DND-41 (cell line): ENCODE data around the gene MAML3.

Source experiments
- ATAC-seq: fragments of 200-7000 bp; cut with Tn5 transposase; 3 replicates; pipeline ENCODE4 v1.9.1; 2021; ENCODE audit warnings: low read depth; ENCODE audit not compliant: insufficient read depth
- DNase-seq: peaks from one replicate; pipeline ENCODE4 v3.0.0-alpha.2; 2020
- H2AFZ ChIP-seq: 2 replicates; pipeline ENCODE4 v1.6.0; 2012; ENCODE audit warnings: low read depth, low read length
- H3K27ac ChIP-seq: 2 replicates; pipeline ENCODE4 v1.5.1; 2012; ENCODE audit warnings: low read length, inconsistent platforms
- H3K27me3 ChIP-seq: fragments of 200-600 bp; sonication (generic); 2 replicates; pipeline ENCODE4 v1.6.0; 2012; ENCODE audit warnings: low read length, mild to moderate bottlenecking, inconsistent platforms; ENCODE audit not compliant: insufficient read depth, poor library complexity
- H3K36me3 ChIP-seq: 2 replicates; pipeline ENCODE4 v1.5.1; 2012; ENCODE audit warnings: low read length, inconsistent platforms; ENCODE audit not compliant: insufficient read depth
- H3K4me1 ChIP-seq: 2 replicates; pipeline ENCODE4 v1.5.1; 2012; ENCODE audit warnings: mild to moderate bottlenecking, low read length; ENCODE audit not compliant: insufficient read depth
- H3K4me2 ChIP-seq: 2 replicates; pipeline ENCODE4 v1.6.0; 2012; ENCODE audit warnings: mild to moderate bottlenecking, moderate library complexity, low read length, inconsistent platforms; ENCODE audit not compliant: insufficient read depth
- H3K4me3 ChIP-seq, 2 experiments: fragments of 200-600 bp in 1 of 2; shearing (Covaris generic) in 1 of 2; 2 replicates each; pipeline ENCODE4 v1.5.1; 2012 to 2016; ENCODE audit warnings: inconsistent platforms in 2 of 2, low read length in 2 of 2, mild to moderate bottlenecking in 2 of 2, low read depth in 1 of 2, moderate library complexity in 1 of 2
- H3K79me2 ChIP-seq: 2 replicates; pipeline ENCODE4 v1.6.0; 2012; ENCODE audit warnings: low read length, inconsistent platforms; ENCODE audit not compliant: insufficient read depth
- H3K9ac ChIP-seq: 2 replicates; pipeline ENCODE4 v1.6.0; 2012; ENCODE audit warnings: low read depth, mild to moderate bottlenecking, inconsistent platforms, low read length, moderate library complexity
- H3K9me3 ChIP-seq: 2 replicates; pipeline ENCODE4 v1.5.1; 2012; ENCODE audit warnings: low read length, moderate library complexity, mild to moderate bottlenecking, inconsistent platforms; ENCODE audit not compliant: insufficient read depth, severe bottlenecking
- H4K20me1 ChIP-seq: 2 replicates; pipeline ENCODE4 v1.6.0; 2012; ENCODE audit warnings: low read length; ENCODE audit not compliant: insufficient read depth
- CTCF ChIP-seq: IDR thresholded peaks from 2 replicates; pipeline ENCODE4 v1.5.1; 2012; ENCODE audit warnings: borderline replicate concordance, low read length, moderate library complexity, mild to moderate bottlenecking; ENCODE audit not compliant: poor library complexity, severe bottlenecking; ENCODE audit errors: extremely low read depth
- EZH2 ChIP-seq: IDR thresholded peaks from 3 replicates; pipeline ENCODE4 v1.6.1; 2012; ENCODE audit warnings: borderline replicate concordance, low read depth, mild to moderate bottlenecking, moderate library complexity, low read length, inconsistent platforms; ENCODE audit not compliant: severe bottlenecking

The MAML3 gene

GRCh38 chr4:139935911-139936310 lies 218.1 kb downstream of the MAML3 start:
- Histone ChIP-seq H3K4me1 (no peaks in the 10 kb centered on the region), H3K4me3 (no peak overlapping the region), H3K27ac (no peak overlapping the region), H3K27me3 (no peaks in the 10 kb centered on the region), H3K9ac (no peak overlapping the region), H3K9me3 (no peaks in the 10 kb centered on the region), H3K36me3 (no peaks in the 10 kb centered on the region), H4K20me1 (no peaks in the 10 kb centered on the region), H2AFZ (no peak overlapping the region), H3K4me2 (no peak overlapping the region), H3K79me2 (no peaks in the 10 kb centered on the region)
- no peak for TF ChIP-seq EZH2
- no peak for TF ChIP-seq CTCF
- ATAC-seq = no peak
- no peak for DNase-seq

- Histone ChIP-seq H3K9me3 (no peaks in the 10 kb centered on the region), H3K36me3 (no peaks in the 10 kb centered on the region), H4K20me1 (no peaks in the 10 kb centered on the region), H3K9ac (no peak overlapping the region), H3K27ac (no peak overlapping the region), H3K4me3 (no peak overlapping the region), H3K4me2 (no peak overlapping the region), H3K4me1 (no peaks in the 10 kb centered on the region), H3K79me2 (no peaks in the 10 kb centered on the region), H3K27me3 (no peaks in the 10 kb centered on the region), H2AFZ (no peak overlapping the region)
- ATAC-seq (no peak), DNase-seq (no peak)
- no peak for TF ChIP-seq EZH2
- no peak for TF ChIP-seq CTCF
Observed at GRCh38 chr4:139934708-139935195, 219.2 kb downstream of the MAML3 start.

GRCh38 chr4:139934057-139934707 lies 219.8 kb downstream of the MAML3 start:
- Histone ChIP-seq H3K4me1 (no peaks in the 10 kb centered on the region), H3K4me3 (no peak overlapping the region), H3K36me3 (no peaks in the 10 kb centered on the region), H3K79me2 (no peaks in the 10 kb centered on the region), H3K4me2 (no peak overlapping the region), H2AFZ (no peak overlapping the region), H3K9ac (no peak overlapping the region), H3K9me3 (no peaks in the 10 kb centered on the region), H4K20me1 (no peaks in the 10 kb centered on the region), H3K27ac (no peak overlapping the region), H3K27me3 (no peaks in the 10 kb centered on the region)
- TF ChIP-seq CTCF = no peak
- TF ChIP-seq EZH2 = no peak
- no peak for ATAC-seq
- DNase-seq = no peak
